Left ventricle myocardium inferior (tissue), 1 donor: Measurements from ENCODE around the gene TMEM214. TPM values are rescaled to one million over a fixed set of nuclear protein-coding genes. Genes with fewer than 3 reads are reported as not detected.

Experiments
- DNase-seq: peaks from one replicate; pipeline ENCODE4 v3.0.0-alpha.2; 2020
- H3K27ac ChIP-seq: fragments of 200-600 bp; replicated peaks from 2 replicates; pipeline ENCODE4 v1.8.0; 2021
- H3K27me3 ChIP-seq: fragments of 200-600 bp; 2 replicates; pipeline ENCODE4 v1.8.0; 2021; ENCODE audit warnings: low read depth
- H3K36me3 ChIP-seq: fragments of 200-600 bp; 2 replicates; pipeline ENCODE4 v1.8.0; 2021
- H3K4me1 ChIP-seq: fragments of 200-600 bp; 2 replicates; pipeline ENCODE4 v1.8.0; 2021
- H3K4me3 ChIP-seq: fragments of 200-600 bp; 2 replicates; pipeline ENCODE4 v1.8.0; 2021; ENCODE audit warnings: mild to moderate bottlenecking, moderate library complexity
- H3K9me3 ChIP-seq: fragments of 200-600 bp; replicated peaks from 2 replicates; pipeline ENCODE4 v1.8.0; 2021
- intact Hi-C: fragments of 100-400 bp; cut with micrococcal nuclease; formaldehyde crosslinking; loops from one replicate; pipeline ENCODE4 v1.11.0; 2022
- total RNA-seq: library from RNA; stranded (reverse); fragmentation: NEBNext Ultra II Directional; extraction: Animal tissue kit (Norgen Biotek cat#: 25700); gene quantifications from one replicate; pipeline ENCODE4 v1.2.1, GENCODE V29; 2021
- TF ChIP-seq, protein P1 (sequence below): fragments of 200-600 bp; IDR thresholded peaks from 2 replicates; pipeline ENCODE4 v1.8.0; 2021; ENCODE audit warnings: antibody characterized with exemption, mild to moderate bottlenecking, borderline replicate concordance
- donor health status: DM: no; HTN: yes; CAD: no; lungs with severe emphysema.

Gene TMEM214
- total RNA-seq, 1 donor from 2014 or later, result 31.4 TPM

DNA sequence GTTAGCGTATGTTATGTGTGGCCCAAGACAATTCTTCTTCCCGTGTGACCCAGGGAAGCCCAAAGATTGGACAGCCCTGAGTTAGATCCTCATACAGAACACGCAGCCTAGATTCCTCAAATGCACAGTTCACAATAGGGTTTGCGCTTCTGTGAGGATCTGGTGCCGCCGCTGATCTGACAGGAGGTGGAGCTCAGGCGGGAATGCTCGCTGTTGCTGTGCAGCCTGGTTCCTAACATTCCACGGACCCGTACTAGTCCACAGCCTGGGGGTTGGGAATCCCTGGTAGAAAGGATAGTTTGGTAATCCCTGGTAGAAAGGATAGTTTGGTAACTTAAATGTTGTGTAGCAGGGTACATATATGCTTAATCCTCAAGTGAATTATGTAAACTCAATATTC lies 35.4 kb upstream of the TMEM214 start:
- Histone ChIP-seq H3K27me3 (no peaks in the 10 kb centered on the region), H3K27ac (no peak overlapping the region), H3K4me1 (no peaks in the 10 kb centered on the region), H3K4me3 (no peak overlapping the region), H3K36me3 (no peaks in the 10 kb centered on the region), H3K9me3 (no peaks in the 10 kb centered on the region)
- DNase-seq, result no peak
- intact Hi-C loops, result no loop called here
- TF ChIP-seq, protein P1, sequence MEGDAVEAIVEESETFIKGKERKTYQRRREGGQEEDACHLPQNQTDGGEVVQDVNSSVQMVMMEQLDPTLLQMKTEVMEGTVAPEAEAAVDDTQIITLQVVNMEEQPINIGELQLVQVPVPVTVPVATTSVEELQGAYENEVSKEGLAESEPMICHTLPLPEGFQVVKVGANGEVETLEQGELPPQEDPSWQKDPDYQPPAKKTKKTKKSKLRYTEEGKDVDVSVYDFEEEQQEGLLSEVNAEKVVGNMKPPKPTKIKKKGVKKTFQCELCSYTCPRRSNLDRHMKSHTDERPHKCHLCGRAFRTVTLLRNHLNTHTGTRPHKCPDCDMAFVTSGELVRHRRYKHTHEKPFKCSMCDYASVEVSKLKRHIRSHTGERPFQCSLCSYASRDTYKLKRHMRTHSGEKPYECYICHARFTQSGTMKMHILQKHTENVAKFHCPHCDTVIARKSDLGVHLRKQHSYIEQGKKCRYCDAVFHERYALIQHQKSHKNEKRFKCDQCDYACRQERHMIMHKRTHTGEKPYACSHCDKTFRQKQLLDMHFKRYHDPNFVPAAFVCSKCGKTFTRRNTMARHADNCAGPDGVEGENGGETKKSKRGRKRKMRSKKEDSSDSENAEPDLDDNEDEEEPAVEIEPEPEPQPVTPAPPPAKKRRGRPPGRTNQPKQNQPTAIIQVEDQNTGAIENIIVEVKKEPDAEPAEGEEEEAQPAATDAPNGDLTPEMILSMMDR, result no peak

DNA sequence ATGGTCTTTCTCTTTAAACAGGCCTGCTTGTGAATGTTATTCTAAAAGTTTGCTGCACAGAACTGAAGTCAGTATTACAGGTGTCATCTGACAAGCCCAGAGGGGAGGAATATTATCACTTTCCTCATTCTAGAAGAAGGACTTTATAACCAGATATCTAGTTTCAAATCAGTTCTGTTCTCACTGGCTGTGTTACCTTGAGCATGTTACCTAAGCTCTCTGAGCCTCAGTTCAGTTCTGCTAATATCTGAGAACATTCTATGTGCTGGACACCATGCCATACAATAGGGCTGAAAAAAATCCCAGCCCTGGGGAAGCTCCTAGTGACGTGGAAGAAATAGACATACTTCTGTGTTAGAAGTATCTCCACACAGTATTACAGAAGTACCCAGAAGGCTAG lies 34.4 kb upstream of the TMEM214 start:
- Histone ChIP-seq H3K36me3 (no peaks in the 10 kb centered on the region), H3K4me3 (no peak overlapping the region), H3K4me1 (no peaks in the 10 kb centered on the region), H3K27ac (no peak overlapping the region), H3K9me3 (no peaks in the 10 kb centered on the region), H3K27me3 (no peaks in the 10 kb centered on the region)
- no peak for DNase-seq
- intact Hi-C loops, result no loop called here
- TF ChIP-seq, protein P1, result no peak

- H3K36me3 ChIP-seq, result no peaks in the 10 kb centered on the region
- H3K4me3 ChIP-seq, result no peak overlapping the region
- no peaks in the 10 kb centered on the region for H3K4me1 ChIP-seq
- H3K27me3 ChIP-seq, result no peaks in the 10 kb centered on the region
- intact Hi-C loops, result no loop called here
- TF ChIP-seq, protein P1, result no peak
- no peaks in the 10 kb centered on the region for H3K9me3 ChIP-seq
- DNase-seq, result no peak
- H3K27ac ChIP-seq, result no peak overlapping the region
Measured at GRCh38 chr2:27000228-27000627, 32.5 kb upstream of the TMEM214 start.

GRCh38 chr2:27000995-27001394 lies 31.8 kb upstream of the TMEM214 start:
- H3K27ac ChIP-seq, result no peak overlapping the region
- no peaks in the 10 kb centered on the region for H3K27me3 ChIP-seq
- H3K9me3 ChIP-seq, result no peaks in the 10 kb centered on the region
- H3K36me3 ChIP-seq, result no peaks in the 10 kb centered on the region
- H3K4me3 ChIP-seq, result no peak overlapping the region
- H3K4me1 ChIP-seq, result no peaks in the 10 kb centered on the region
- TF ChIP-seq, protein P1, result no peak
- intact Hi-C loops, result no loop called here
- DNase-seq, result no peak

DNA sequence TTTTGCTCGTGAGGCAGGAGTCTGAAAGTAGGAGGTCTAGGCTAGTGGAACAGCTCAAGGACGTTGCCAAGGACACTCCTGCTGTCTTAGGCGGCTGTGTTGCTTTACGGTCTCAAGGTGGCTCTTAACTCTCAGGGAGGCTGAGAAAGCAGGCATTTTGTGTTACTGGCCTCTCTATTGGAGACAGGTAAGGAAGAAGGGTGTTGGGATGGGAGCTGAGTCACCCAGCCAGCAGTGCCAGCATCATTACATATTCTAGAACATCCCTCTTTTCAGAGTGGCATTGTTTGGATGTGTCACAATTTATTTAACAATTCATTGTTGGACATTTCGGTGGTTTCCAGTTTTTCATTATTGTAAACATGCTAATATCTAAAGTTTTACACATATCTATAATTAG lies 30.8 kb upstream of the TMEM214 start:
- intact Hi-C loops, result no loop called here
- TF ChIP-seq, protein P1, result no peak

DNA sequence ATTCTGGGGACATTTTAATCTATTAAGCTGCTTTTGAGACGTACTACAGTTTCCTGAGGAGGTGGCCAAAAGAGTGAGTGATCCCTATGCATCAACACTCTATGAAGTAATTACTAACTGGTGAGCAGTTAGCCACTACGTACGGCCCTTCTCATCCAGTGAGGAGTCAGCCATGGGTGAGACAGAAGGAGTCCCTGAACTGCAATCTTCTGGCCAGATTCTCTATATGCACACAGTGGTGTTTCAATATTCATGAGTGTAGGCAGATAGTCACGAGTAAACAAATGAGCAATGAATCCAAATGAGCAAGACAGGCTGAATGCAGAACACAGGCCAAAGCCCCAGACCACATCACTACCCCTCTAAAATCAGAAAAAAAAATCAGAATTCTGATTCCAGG lies 29.8 kb upstream of the TMEM214 start:
- no peaks in the 10 kb centered on the region for H3K36me3 ChIP-seq
- no peaks in the 10 kb centered on the region for H3K27me3 ChIP-seq
- H3K4me3 ChIP-seq, result no peak overlapping the region
- no peak for DNase-seq
- peaks cover 17% of the 10 kb centered on the region for H3K4me1 ChIP-seq
- no peak overlapping the region for H3K27ac ChIP-seq
- intact Hi-C loops, result no loop called here
- no peaks in the 10 kb centered on the region for H3K9me3 ChIP-seq
- TF ChIP-seq, protein P1, result no peak

More for the DNA sequence above, 30.8 kb upstream of the TMEM214 start:
- Histone ChIP-seq H3K27ac (no peak overlapping the region), H3K36me3 (no peaks in the 10 kb centered on the region), H3K9me3 (no peaks in the 10 kb centered on the region), H3K4me3 (no peak overlapping the region), H3K4me1 (peaks cover 6% of the 10 kb centered on the region), H3K27me3 (no peaks in the 10 kb centered on the region)
- no peak for DNase-seq
